ENCODE measurements around the gene IL17C. TPM values are rescaled to one million over a fixed set of nuclear protein-coding genes. Genes with fewer than 3 reads are reported as not detected.

IL17C gene
- total and polyA plus RNA-seq, 2 of the 8 experiments (the other 6 are each of a cell fraction or from before 2014, with no cell fraction given), result 1.1 to 1.9 TPM

DNA sequence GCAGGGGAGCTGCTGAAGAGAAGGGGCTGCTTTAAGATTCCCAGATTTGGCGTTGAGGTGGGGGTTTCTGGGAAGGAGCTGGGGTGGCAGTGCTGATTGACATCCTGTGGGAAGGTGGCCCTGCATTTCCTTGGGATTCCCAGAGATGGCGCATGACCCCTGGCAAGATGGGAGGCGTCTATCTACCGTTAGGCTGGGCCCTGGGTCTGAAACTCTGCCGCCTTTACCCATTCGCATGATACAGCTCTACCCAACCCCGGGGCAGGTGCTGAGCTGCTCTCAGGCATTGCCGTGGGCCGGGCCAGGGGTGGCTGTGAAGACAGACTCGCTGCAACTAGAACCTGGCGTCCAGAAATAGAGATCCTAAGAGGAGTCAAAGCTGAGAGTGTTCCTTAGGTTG lies 34.4 kb downstream of the IL17C start (continued):
- TF ChIP-seq NRF1 (IDR thresholded peaks at IDR 0.05; ENCODE audit: low read depth, low read length) (no peak), CEBPB (IDR thresholded peaks at IDR 0.05; ENCODE audit: low read depth, low read length) (no peak), SUZ12 (IDR thresholded peaks at IDR 0.05; ENCODE audit: low read length) (no peak), RBBP5 (IDR thresholded peaks at IDR 0.05; ENCODE audit: borderline replicate concordance, low read depth, low read length) (no peak), POLR2AphosphoS5 (IDR thresholded peaks at IDR 0.05; ENCODE audit: low read depth, low read length) (no peak), CHD2 (IDR thresholded peaks at IDR 0.05; ENCODE audit: low read length) (no peak), EP300 (IDR thresholded peaks at IDR 0.05; ENCODE audit: borderline replicate concordance in 1 of 2, low read depth in 2 of 2, low read length in 2 of 2) (no peak), KDM5A (IDR thresholded peaks at IDR 0.05; ENCODE audit: low read length) (no peak), TAF1 (IDR thresholded peaks at IDR 0.05; ENCODE audit: low read depth, low read length) (no peak), HDAC2 (IDR thresholded peaks at IDR 0.05; ENCODE audit: borderline replicate concordance in 1 of 2, low read depth in 2 of 2, low read length in 2 of 2) (no peak), TBP (IDR thresholded peaks at IDR 0.05; ENCODE audit: low read depth, low read length) (peak; percentile 70), RFX5 (IDR thresholded peaks at IDR 0.05; ENCODE audit: borderline replicate concordance, low read depth, low read length) (no peak), PHF8 (conservative IDR thresholded peaks at IDR 0.05; ENCODE audit: low read depth, low read length) (no peak)
- TF ChIP-seq, protein P1, sequence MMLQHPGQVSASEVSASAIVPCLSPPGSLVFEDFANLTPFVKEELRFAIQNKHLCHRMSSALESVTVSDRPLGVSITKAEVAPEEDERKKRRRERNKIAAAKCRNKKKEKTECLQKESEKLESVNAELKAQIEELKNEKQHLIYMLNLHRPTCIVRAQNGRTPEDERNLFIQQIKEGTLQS (IDR thresholded peaks at IDR 0.05; ENCODE audit: insufficient read depth, low read depth, low read length), result no peak
- TF ChIP-seq, protein P2, sequence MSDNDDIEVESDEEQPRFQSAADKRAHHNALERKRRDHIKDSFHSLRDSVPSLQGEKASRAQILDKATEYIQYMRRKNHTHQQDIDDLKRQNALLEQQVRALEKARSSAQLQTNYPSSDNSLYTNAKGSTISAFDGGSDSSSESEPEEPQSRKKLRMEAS (IDR thresholded peaks at IDR 0.05), result no peak; the same call in 1 of the 2 replicates

Measured in H1 (cell line).